ENCODE data around the gene DPM1. TPM values are rescaled to one million over a fixed set of nuclear protein-coding genes. Genes with fewer than 3 reads are reported as not detected.

Gene DPM1
- total RNA-seq, 2 donors from 2014 or later: 37.0 to 43.9 TPM

- DNase-seq: no peak
- Histone ChIP-seq H3K27me3 (no peaks in the 10 kb centered on the region), H3K36me3 (no peaks in the 10 kb centered on the region), H3K27ac (no peak overlapping the region), H3K9me3 (no peaks in the 10 kb centered on the region), H3K4me1 (no peaks in the 10 kb centered on the region), H3K9ac (ENCODE audit: low read depth in 2 of 2, low read length in 2 of 2) (no peak overlapping the region), H3K4me3 (no peak overlapping the region)
- intact Hi-C loops (cut with DNase I): no loop called here
- no peak for TF ChIP-seq CTCF (IDR thresholded peaks at IDR 0.05)
Measured at GRCh38 chr20:50903353-50904051, 54.8 kb downstream of the DPM1 start.

GRCh38 chr20:50901301-50901700, 57.0 kb downstream of the DPM1 start:
- H3K27me3 ChIP-seq: no peaks in the 10 kb centered on the region
- no peaks in the 10 kb centered on the region for H3K9me3 ChIP-seq
- no peak overlapping the region for H3K9ac ChIP-seq (ENCODE audit: low read depth in 2 of 2, low read length in 2 of 2)
- no peak for TF ChIP-seq CTCF (IDR thresholded peaks at IDR 0.05)
- intact Hi-C loops (cut with DNase I): no loop called here
- no peak for DNase-seq
- H3K36me3 ChIP-seq: no peaks in the 10 kb centered on the region
- no peaks in the 10 kb centered on the region for H3K4me1 ChIP-seq
- no peak overlapping the region for H3K4me3 ChIP-seq
- no peak overlapping the region for H3K27ac ChIP-seq

GRCh38 chr20:50900261-50900660, 58.1 kb downstream of the DPM1 start:
- H3K9me3 ChIP-seq: no peaks in the 10 kb centered on the region
- H3K4me1 ChIP-seq: no peaks in the 10 kb centered on the region
- no peak overlapping the region for H3K9ac ChIP-seq (ENCODE audit: low read depth in 2 of 2, low read length in 2 of 2)
- H3K4me3 ChIP-seq: no peak overlapping the region
- TF ChIP-seq CTCF (IDR thresholded peaks at IDR 0.05): no peak
- H3K27me3 ChIP-seq: no peaks in the 10 kb centered on the region
- intact Hi-C loops (cut with DNase I): no loop called here
- H3K36me3 ChIP-seq: no peaks in the 10 kb centered on the region
- no peak overlapping the region for H3K27ac ChIP-seq
- DNase-seq: no peak

GRCh38 chr20:50898475-50898874, 59.9 kb downstream of the DPM1 start:
- Histone ChIP-seq H3K4me1 (no peaks in the 10 kb centered on the region), H3K27ac (no peak overlapping the region), H3K27me3 (no peaks in the 10 kb centered on the region), H3K36me3 (peaks cover 2% of the 10 kb centered on the region), H3K9ac (ENCODE audit: low read depth in 2 of 2, low read length in 2 of 2) (no peak overlapping the region), H3K4me3 (no peak overlapping the region), H3K9me3 (no peaks in the 10 kb centered on the region)
- TF ChIP-seq CTCF (IDR thresholded peaks at IDR 0.05): no peak
- no peak for DNase-seq
- intact Hi-C loops (cut with DNase I): no loop called here

- Histone ChIP-seq H3K4me3 (no peak overlapping the region), H3K9ac (ENCODE audit: low read depth in 2 of 2, low read length in 2 of 2) (no peak overlapping the region), H3K4me1 (no peaks in the 10 kb centered on the region), H3K36me3 (peaks cover 9% of the 10 kb centered on the region), H3K27me3 (no peaks in the 10 kb centered on the region), H3K27ac (peak overlapping the region; percentile 2), H3K9me3 (no peaks in the 10 kb centered on the region)
- DNase-seq: no peak
- intact Hi-C loops (cut with DNase I): no loop called here
- no peak for TF ChIP-seq CTCF (IDR thresholded peaks at IDR 0.05)
Measured at GRCh38 chr20:50895111-50895830, 63.1 kb downstream of the DPM1 start.

Measured in colonic mucosa (tissue), 4 donors.